Vagina (tissue), 2 donors: ENCODE measurements around the gene PDGFC.

ENCODE experiments used
- CTCF ChIP-seq, 3 experiments: fragments of 450-650 bp in 2 of 3; fragments of 200-600 bp in 1 of 3; sonication (generic) in 1 of 3; IDR thresholded peaks; one replicate each; pipeline ENCODE4 v1.5.1; 2017 to 2019; ENCODE audit warnings: antibody characterized with exemption in 3 of 3, mild to moderate bottlenecking in 2 of 3, moderate library complexity in 2 of 3
- POLR2A ChIP-seq, 2 donors: fragments of 450-650 bp; IDR thresholded peaks; one replicate each; pipeline ENCODE4 v1.6.1; 2017; ENCODE audit warnings: antibody characterized with exemption in 2 of 2, mild to moderate bottlenecking in 2 of 2, moderate library complexity in 2 of 2

- TF ChIP-seq POLR2A (IDR thresholded peaks at IDR 0.05) = no peak
- no peak for TF ChIP-seq CTCF (IDR thresholded peaks at IDR 0.05)
Measured at GRCh38 chr4:156767911-156768415, 203.6 kb downstream of the PDGFC start.
